Nephron (organoid): Measurements from ENCODE around the gene POLD2.

Experiments
- H3K27ac Mint-ChIP-seq, 3 experiments: 2 replicates each; pipeline ENCODE4 v1.8.0; 2020; ENCODE audit warnings: mixed read lengths in 3 of 3, mild to moderate bottlenecking in 2 of 3, moderate library complexity in 1 of 3
- H3K27me3 Mint-ChIP-seq: 2 replicates; pipeline ENCODE4 v1.8.0; 2021; ENCODE audit warnings: low read depth, mild to moderate bottlenecking, moderate library complexity, mixed read lengths
- H3K36me3 Mint-ChIP-seq: 2 replicates; pipeline ENCODE4 v1.8.0; 2020; ENCODE audit warnings: low read depth, mixed read lengths
- H3K4me1 Mint-ChIP-seq: 2 replicates; pipeline ENCODE4 v1.8.0; 2020; ENCODE audit warnings: mixed read lengths
- H3K4me3 Mint-ChIP-seq, 3 experiments: 2 replicates each; pipeline ENCODE4 v1.8.0; 2020; ENCODE audit warnings: mild to moderate bottlenecking in 3 of 3, mixed read lengths in 3 of 3, moderate library complexity in 2 of 3
- H3K9me3 Mint-ChIP-seq: 2 replicates; pipeline ENCODE4 v1.8.0; 2020; ENCODE audit warnings: mixed read lengths
- TF ChIP-seq, protein P1 (sequence below), 3 experiments: fragments of 200-600 bp; sonication (generic); IDR thresholded peaks; one replicate each; pipeline ENCODE4 v1.5.0; 2021; ENCODE audit warnings: antibody characterized with exemption in 3 of 3; ENCODE audit not compliant: unreplicated experiment in 3 of 3

POLD2 gene

DNA sequence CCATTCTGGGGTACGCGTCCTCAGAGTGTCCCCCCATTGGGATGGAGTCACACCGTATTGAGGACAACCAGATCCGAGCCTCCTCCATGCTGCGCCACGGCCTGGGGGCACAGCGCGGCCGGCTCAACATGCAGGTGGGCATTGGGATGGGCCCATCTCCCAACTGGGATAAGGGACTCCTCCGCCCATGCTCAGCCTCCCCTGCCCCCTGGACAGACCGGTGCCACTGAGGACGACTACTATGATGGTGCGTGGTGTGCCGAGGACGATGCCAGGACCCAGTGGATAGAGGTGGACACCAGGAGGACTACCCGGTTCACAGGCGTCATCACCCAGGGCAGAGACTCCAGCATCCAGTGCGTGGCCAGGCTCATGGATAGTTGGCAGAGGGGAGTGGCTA lies 13.4 kb downstream of the POLD2 start:
- TF ChIP-seq, protein P1, sequence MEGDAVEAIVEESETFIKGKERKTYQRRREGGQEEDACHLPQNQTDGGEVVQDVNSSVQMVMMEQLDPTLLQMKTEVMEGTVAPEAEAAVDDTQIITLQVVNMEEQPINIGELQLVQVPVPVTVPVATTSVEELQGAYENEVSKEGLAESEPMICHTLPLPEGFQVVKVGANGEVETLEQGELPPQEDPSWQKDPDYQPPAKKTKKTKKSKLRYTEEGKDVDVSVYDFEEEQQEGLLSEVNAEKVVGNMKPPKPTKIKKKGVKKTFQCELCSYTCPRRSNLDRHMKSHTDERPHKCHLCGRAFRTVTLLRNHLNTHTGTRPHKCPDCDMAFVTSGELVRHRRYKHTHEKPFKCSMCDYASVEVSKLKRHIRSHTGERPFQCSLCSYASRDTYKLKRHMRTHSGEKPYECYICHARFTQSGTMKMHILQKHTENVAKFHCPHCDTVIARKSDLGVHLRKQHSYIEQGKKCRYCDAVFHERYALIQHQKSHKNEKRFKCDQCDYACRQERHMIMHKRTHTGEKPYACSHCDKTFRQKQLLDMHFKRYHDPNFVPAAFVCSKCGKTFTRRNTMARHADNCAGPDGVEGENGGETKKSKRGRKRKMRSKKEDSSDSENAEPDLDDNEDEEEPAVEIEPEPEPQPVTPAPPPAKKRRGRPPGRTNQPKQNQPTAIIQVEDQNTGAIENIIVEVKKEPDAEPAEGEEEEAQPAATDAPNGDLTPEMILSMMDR (IDR thresholded peaks at IDR 0.05; ENCODE audit: unreplicated experiment in 3 of 3) = no peak
- Mint-ChIP-seq H3K27me3 (no peaks in the 10 kb centered on the region), H3K9me3 (no peaks in the 10 kb centered on the region), H3K4me3 (no peak overlapping the region), H3K36me3 (peaks cover 23% of the 10 kb centered on the region), H3K4me1 (peaks cover 22% of the 10 kb centered on the region), H3K27ac (no peak overlapping the region)

- Mint-ChIP-seq H3K4me1 (peaks cover 16% of the 10 kb centered on the region), H3K27ac (no peak overlapping the region), H3K9me3 (no peaks in the 10 kb centered on the region), H3K27me3 (no peaks in the 10 kb centered on the region), H3K36me3 (peaks cover 14% of the 10 kb centered on the region), H3K4me3 (no peak overlapping the region)
- TF ChIP-seq, protein P1 (IDR thresholded peaks at IDR 0.05; ENCODE audit: unreplicated experiment in 3 of 3) = no peak
Measured at GRCh38 chr7:44108768-44109750, 14.3 kb downstream of the POLD2 start.

DNA sequence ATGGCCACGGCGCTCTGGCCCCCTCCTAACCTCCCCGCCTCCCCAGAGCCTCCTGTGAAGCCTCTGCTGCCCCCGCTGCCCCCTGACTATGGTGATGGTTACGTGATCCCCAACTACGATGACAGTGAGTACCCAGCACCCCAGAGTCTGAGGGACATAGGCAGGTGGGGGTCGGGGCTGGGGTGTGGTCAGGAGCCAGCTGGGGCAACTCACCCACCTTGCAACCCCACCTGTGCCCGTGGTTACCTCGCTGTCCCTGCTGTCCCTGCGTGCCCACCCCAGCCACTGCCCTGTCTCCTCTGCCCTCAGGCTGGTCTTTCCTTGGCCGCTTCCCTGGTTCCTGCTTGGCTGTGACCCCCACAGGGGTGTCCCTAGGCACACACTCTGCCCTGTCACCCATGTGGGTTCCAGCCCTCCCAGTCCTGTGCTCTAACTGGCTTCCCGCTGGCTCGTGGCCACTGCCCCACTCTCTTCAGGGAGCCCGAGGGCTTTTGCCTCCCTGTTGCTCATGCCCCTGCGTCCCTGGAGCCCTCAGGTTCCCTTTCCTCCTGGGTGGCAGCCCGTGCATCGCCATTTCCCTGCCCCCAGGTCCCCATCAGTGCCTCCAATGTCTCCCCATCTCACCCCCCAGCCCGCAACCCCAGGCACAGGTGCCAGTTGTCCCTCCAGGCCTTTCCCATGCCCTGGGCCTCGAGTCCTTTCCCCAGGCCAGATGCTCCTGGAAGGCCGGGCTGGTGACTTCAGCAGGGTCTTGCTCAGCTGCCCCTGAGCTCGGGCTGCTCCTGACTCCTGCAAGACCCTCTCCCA lies 15.2 kb downstream of the POLD2 start:
- H3K4me3 Mint-ChIP-seq = peak overlapping the region in 1 of 3 experiments; percentile 39
- no peaks in the 10 kb centered on the region for H3K27me3 Mint-ChIP-seq
- no peaks in the 10 kb centered on the region for H3K9me3 Mint-ChIP-seq
- H3K4me1 Mint-ChIP-seq = peaks cover 17% of the 10 kb centered on the region
- peaks cover 8% of the 10 kb centered on the region for H3K36me3 Mint-ChIP-seq
- no peak overlapping the region for H3K27ac Mint-ChIP-seq
- TF ChIP-seq, protein P1 (IDR thresholded peaks at IDR 0.05; ENCODE audit: unreplicated experiment in 3 of 3) = no peak

- Mint-ChIP-seq H3K27me3 (peaks cover 2% of the 10 kb centered on the region), H3K4me3 (no peak overlapping the region), H3K9me3 (no peaks in the 10 kb centered on the region), H3K4me1 (peaks cover 22% of the 10 kb centered on the region), H3K27ac (no peak overlapping the region), H3K36me3 (peaks cover 3% of the 10 kb centered on the region)
- TF ChIP-seq, protein P1 (IDR thresholded peaks at IDR 0.05; ENCODE audit: unreplicated experiment in 3 of 3) = no peak
Measured at GRCh38 chr7:44107116-44107960, 16.0 kb downstream of the POLD2 start.

DNA sequence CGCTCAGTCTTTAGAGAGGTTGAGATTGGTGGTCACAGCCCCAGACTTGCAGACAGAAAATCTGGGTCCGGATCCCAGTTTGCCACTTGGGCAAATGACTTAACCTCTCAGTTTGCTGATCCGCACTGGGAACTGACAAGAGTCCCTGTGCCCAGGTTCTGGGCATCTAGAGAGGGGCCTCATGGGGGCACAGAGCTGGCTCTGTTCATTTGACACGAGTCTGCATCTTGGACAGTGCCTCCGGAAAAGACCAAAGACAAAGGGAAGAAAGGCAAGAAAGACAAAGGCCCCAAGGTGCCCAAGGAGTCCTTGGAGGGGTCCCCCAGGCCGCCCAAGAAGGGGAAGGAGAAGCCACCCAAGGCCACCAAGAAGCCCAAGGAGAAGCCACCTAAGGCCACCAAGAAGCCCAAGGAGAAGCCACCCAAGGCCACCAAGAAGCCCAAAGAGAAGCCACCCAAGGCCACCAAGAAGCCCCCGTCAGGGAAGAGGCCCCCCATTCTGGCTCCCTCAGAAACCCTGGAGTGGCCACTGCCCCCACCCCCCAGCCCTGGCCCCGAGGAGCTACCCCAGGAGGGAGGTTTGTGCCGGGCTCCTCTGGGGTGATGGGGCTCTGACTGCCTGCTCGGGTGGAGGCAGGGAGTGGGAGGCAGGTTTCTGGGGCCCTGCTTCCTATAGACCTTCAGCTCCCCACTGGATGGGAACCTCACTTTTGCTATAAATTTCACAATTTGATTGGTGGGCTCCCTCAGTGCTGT lies 16.9 kb downstream of the POLD2 start:
- Mint-ChIP-seq H3K4me3 (peak overlapping the region in 2 of 3 experiments; percentile 85 to 89), H3K27me3 (peaks cover 5% of the 10 kb centered on the region), H3K27ac (no peak overlapping the region), H3K9me3 (no peaks in the 10 kb centered on the region), H3K36me3 (no peaks in the 10 kb centered on the region), H3K4me1 (peaks cover 26% of the 10 kb centered on the region)
- TF ChIP-seq, protein P1 (IDR thresholded peaks at IDR 0.05; ENCODE audit: unreplicated experiment in 3 of 3) = no peak
